GM18517 (cell line): ENCODE measurements around the gene TMEM259.

ENCODE experiments used
- ATAC-seq: cut with Tn5 transposase; IDR thresholded peaks from one replicate; pipeline ENCODE4 v1.9.1; 2021; ENCODE audit warnings: mild to moderate bottlenecking, moderate library complexity; ENCODE audit not compliant: unreplicated experiment

Gene TMEM259

DNA sequence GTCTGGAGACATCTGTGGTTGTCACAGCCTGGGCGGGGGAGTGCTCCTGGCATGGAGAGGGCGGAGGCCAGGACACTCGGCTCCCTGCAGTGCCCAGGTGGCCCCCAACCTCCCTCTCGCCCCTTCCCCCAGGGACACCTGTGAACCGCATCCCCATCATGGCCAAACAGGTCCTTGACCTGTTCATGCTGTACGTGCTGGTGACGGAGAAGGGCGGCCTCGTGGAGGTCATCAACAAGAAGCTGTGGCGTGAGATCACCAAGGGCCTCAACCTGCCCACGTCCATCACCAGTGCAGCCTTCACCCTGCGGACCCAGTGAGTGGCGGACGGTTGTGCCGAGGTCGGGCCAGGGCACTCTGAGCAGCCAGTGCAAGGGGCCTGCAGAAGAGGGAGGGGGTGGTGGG, 56.8 kb downstream of the TMEM259 start:
- ATAC-seq: no peak

DNA sequence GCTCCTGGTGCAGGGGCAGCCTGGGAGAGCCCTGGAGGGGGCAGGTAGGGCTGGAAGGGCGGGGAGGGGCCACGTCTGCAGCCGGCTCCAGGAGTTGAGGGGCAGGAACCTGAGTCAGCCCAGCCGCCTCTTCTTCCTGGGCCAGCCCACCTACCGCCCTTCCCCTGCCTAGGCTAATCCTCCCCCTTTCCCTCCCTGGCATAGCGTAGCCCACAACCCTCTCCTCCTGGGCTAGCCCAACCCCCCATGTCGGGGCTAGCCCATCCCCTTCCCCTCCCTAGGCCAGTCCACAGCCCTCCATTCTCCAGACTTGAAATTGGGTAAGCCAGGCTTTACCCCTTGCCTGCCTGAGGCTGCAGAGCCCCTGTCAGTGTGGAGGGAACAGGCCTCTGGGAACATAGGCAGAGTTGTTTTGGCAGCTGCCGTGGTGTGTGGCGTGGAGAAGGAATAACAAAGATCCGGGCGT, 57.4 kb downstream of the TMEM259 start:
- ATAC-seq: no peak

DNA sequence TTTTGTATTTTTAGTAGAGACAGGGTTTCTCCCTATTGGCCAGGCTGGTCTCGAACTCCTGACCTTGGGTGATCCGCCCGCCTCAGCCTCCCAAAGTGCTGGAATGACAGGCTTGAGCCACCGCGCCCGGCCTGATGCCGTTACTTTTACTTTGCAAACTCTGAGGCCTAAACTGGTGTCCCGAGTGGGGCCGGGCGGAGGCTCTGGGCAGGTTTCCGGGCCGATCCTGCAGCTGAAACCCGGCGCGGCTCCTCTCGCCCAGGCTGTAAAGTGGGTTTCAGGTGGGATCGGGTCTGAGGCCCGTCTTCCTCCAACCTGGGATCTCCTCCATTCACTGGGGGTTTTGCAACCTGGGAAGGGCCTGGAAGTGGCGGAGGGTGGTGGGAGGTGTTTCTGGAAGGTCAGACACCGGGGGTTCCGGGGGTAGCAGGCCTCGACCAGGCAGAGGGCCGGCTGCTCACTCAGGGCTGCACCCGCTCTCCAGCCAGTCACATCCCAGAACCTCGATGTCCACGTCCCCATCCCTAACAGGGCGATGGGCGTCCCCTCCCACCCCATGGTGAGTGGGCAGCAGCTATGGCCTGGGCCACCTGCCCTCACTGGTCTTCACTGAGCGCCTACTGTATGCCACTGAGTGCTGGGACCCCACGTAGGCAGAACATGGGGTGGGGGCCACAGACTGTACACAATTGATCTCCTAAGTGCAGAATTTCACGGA, 58.1 kb downstream of the TMEM259 start:
- ATAC-seq: no peak

GRCh38 chr19:961866-962620, 58.9 kb downstream of the TMEM259 start:
- no peak for ATAC-seq

- no peak for ATAC-seq
Observed at GRCh38 chr19:960601-960938, 60.4 kb downstream of the TMEM259 start.

DNA sequence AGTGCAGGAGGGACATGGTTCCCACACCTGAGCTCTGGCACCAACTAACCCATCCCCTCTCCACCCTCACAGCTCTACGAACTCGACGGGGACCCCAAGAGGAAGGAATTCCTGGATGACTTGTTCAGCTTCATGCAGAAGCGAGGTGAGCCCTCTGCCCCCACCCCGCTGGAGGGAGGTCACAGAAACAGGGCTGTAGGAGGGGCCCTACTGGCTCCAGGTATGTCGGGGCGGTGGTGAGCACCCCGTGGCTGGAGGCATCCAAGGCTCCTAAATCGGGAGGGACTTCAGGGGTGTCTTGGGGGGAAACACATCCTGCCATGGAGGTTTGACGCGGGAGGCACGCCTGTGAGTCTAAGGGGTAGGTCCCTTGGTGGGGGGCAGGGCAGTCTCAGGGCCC, 60.9 kb downstream of the TMEM259 start:
- ATAC-seq: no peak
